IMR-90 (cell line): ENCODE results near the gene USP35. TPM values are rescaled to one million over a fixed set of nuclear protein-coding genes. Genes with fewer than 3 reads are reported as not detected.

Source experiments
- ATAC-seq: fragments of 200-7000 bp; cut with Tn5 transposase; 2 replicates; pipeline ENCODE4 v1.9.1; 2020; ENCODE audit warnings: low read depth, mild to moderate bottlenecking, moderate library complexity
- BruUV-seq: library from RNA; stranded (reverse); fragments of 400-500 nt; replicated peaks from 2 replicates; lab custom pipeline; 2021; lab: Mats Ljungman, UMichigan
- CTCF ChIA-PET: fragments of 300-600 bp; formaldehyde crosslinking; extraction: SDS; loops from one replicate; lab custom pipeline; 2021; ENCODE audit warnings: antibody characterized with exemption; lab: Yijun Ruan, JAX
- POLR2A ChIA-PET: fragments of 300-600 bp; sonication (Branson Sonifier 250); formaldehyde crosslinking; loops from one replicate; lab custom pipeline; 2022; ENCODE audit warnings: antibody characterized with exemption; ENCODE audit not compliant: unreplicated experiment; lab: Charles Lee
- DNase-seq: peaks from one replicate; pipeline ENCODE4 v3.0.0; 2013
- H2AFZ ChIP-seq: replicated peaks from 2 replicates; pipeline ENCODE3; 2013; ENCODE audit warnings: low read length, mild to moderate bottlenecking; ENCODE audit not compliant: poor library complexity
- H2AK5ac ChIP-seq: 2 replicates; pipeline ENCODE4 v1.6.1; 2013; ENCODE audit warnings: low read depth, low read length, inconsistent platforms
- H2AK9ac ChIP-seq: replicated peaks from 2 replicates; pipeline ENCODE3; 2013; ENCODE audit warnings: mild to moderate bottlenecking, low read depth, low read length, moderate library complexity; ENCODE audit not compliant: poor library complexity
- H2BK120ac ChIP-seq: 2 replicates; pipeline ENCODE4 v1.6.1; 2013; ENCODE audit warnings: low read depth, low read length, inconsistent platforms
- H2BK15ac ChIP-seq: 3 replicates; pipeline ENCODE4 v1.6.1; 2013; ENCODE audit warnings: low read depth, low read length, inconsistent platforms
- H2BK20ac ChIP-seq: 2 replicates; pipeline ENCODE4 v1.6.1; 2013; ENCODE audit warnings: low read depth, mild to moderate bottlenecking, inconsistent platforms, low read length, moderate library complexity
- H2BK5ac ChIP-seq: 2 replicates; pipeline ENCODE4 v1.6.1; 2013; ENCODE audit warnings: mild to moderate bottlenecking, low read depth, low read length, inconsistent platforms; ENCODE audit not compliant: poor library complexity, severe bottlenecking
- H3K14ac ChIP-seq: replicated peaks from 2 replicates; pipeline ENCODE4 v1.6.1; 2013; ENCODE audit warnings: low read depth, low read length, inconsistent platforms
- H3K18ac ChIP-seq: 2 replicates; pipeline ENCODE4 v1.6.1; 2013; ENCODE audit warnings: low read depth, low read length, control low read depth
- H3K23ac ChIP-seq: 2 replicates; pipeline ENCODE4 v1.6.1; 2013; ENCODE audit warnings: low read depth, low read length, inconsistent platforms
- H3K27ac ChIP-seq: 2 replicates; pipeline ENCODE4 v1.5.1; 2013; ENCODE audit warnings: mild to moderate bottlenecking, control low read depth, low read length; ENCODE audit not compliant: insufficient read depth
- H3K27me3 ChIP-seq: 2 replicates; pipeline ENCODE4 v1.6.1; 2013; ENCODE audit warnings: low read length; ENCODE audit not compliant: control insufficient read depth, insufficient read depth
- H3K36me3 ChIP-seq: 2 replicates; pipeline ENCODE4 v1.6.1; 2013; ENCODE audit warnings: low read length, mixed read lengths; ENCODE audit not compliant: control insufficient read depth, insufficient read depth
- H3K4ac ChIP-seq: 2 replicates; pipeline ENCODE4 v1.6.1; 2013; ENCODE audit warnings: low read depth, low read length, inconsistent platforms
- H3K4me1 ChIP-seq: 2 replicates; pipeline ENCODE4 v1.6.1; 2013; ENCODE audit warnings: low read length, mixed read lengths; ENCODE audit not compliant: control insufficient read depth, insufficient read depth
- H3K4me2 ChIP-seq: 2 replicates; pipeline ENCODE4 v1.6.1; 2013; ENCODE audit warnings: low read depth, mild to moderate bottlenecking, control low read depth, low read length, moderate library complexity
- H3K4me3 ChIP-seq: 2 replicates; pipeline ENCODE4 v1.5.1; 2013; ENCODE audit warnings: low read depth, mild to moderate bottlenecking, control low read depth, low read length, moderate library complexity; ENCODE audit not compliant: insufficient read depth
- H3K56ac ChIP-seq: 2 replicates; pipeline ENCODE4 v1.6.1; 2013; ENCODE audit warnings: low read length, inconsistent platforms; ENCODE audit not compliant: insufficient read depth; ENCODE audit errors: extremely low read depth
- H3K79me1 ChIP-seq, 2 experiments: 2 replicates each; pipeline ENCODE4 v1.6.1; 2013; ENCODE audit warnings: low read length in 2 of 2, inconsistent platforms in 1 of 2, low read depth in 1 of 2
- H3K9ac ChIP-seq: 2 replicates; pipeline ENCODE4 v1.6.1; 2013; ENCODE audit warnings: low read depth, low read length, control low read depth
- H3K9me1 ChIP-seq: 2 replicates; pipeline ENCODE4 v1.6.1; 2013; ENCODE audit warnings: low read length, inconsistent platforms; ENCODE audit not compliant: insufficient read depth
- H3K9me3 ChIP-seq: 2 replicates; pipeline ENCODE4 v1.6.1; 2013; ENCODE audit warnings: low read length; ENCODE audit not compliant: control insufficient read depth, insufficient read depth
- H4K20me1 ChIP-seq: 2 replicates; pipeline ENCODE4 v1.6.1; 2013; ENCODE audit warnings: low read length, inconsistent platforms; ENCODE audit not compliant: insufficient read depth
- H4K5ac ChIP-seq: 2 replicates; pipeline ENCODE4 v1.6.1; 2013; ENCODE audit warnings: mild to moderate bottlenecking, low read depth, low read length, control low read depth
- H4K8ac ChIP-seq, 2 experiments: 2 replicates each; pipeline ENCODE4 v1.6.1; 2013; ENCODE audit warnings: low read depth in 2 of 2, low read length in 2 of 2, control low read depth in 1 of 2, inconsistent platforms in 1 of 2
- H4K91ac ChIP-seq: 2 replicates; pipeline ENCODE4 v1.6.1; 2013; ENCODE audit warnings: low read depth, low read length, inconsistent platforms; ENCODE audit not compliant: insufficient read depth
- CHD1 ChIP-seq: IDR thresholded peaks from 2 replicates; pipeline ENCODE4 v1.6.1; 2012; ENCODE audit warnings: low read depth, low read length, improper control_type of control experiment
- FOS ChIP-seq: fragments of 150-350 bp; IDR thresholded peaks from 2 replicates; pipeline ENCODE4 v1.6.1; 2016; ENCODE audit warnings: low read depth, low read length
- RCOR1 ChIP-seq: IDR thresholded peaks from 2 replicates; pipeline ENCODE4 v1.6.1; 2012; ENCODE audit warnings: mild to moderate bottlenecking, low read length, improper control_type of control experiment; ENCODE audit not compliant: insufficient replicate concordance
- SMC3 ChIP-seq: fragments of 150-350 bp; IDR thresholded peaks from 2 replicates; pipeline ENCODE4 v1.6.1; 2016; ENCODE audit warnings: low read depth, mild to moderate bottlenecking, antibody characterized with exemption, low read length, moderate library complexity
- USF2 ChIP-seq: fragments of 150-350 bp; IDR thresholded peaks from 2 replicates; pipeline ENCODE4 v1.6.1; 2017; ENCODE audit warnings: mild to moderate bottlenecking, antibody characterized with exemption, low read length, low read depth
- WGBS, 2 experiments: methylation state at CpG; one replicate each; pipeline versions ENCODE4 v1.1.5 to v1.1.7; 2013; ENCODE audit warnings: missing lambda C conversion rate in 2 of 2; ENCODE audit not compliant: insufficient read length in 1 of 2; ENCODE audit errors: extremely low coverage in 2 of 2; 5-methylcytosine and 5-hydroxymethylcytosine counted together
- dilution Hi-C: fragments of 300-500 bp; cut with HindIII; formaldehyde crosslinking; loops from one replicate; pipeline ENCODE4 v1.14.3; 2018; ENCODE audit warnings: low sequenced_read_pairs; ENCODE audit not compliant: unreplicated experiment
- in situ Hi-C: fragments of 300-500 bp; cut with MboI; formaldehyde crosslinking; loops from 3 replicates; pipeline ENCODE4 v1.14.3; 2019; ENCODE audit warnings: low sequenced_read_pairs, inconsistent platforms, mixed read lengths
- intact Hi-C: fragments of 100-400 bp; cut with micrococcal nuclease; formaldehyde crosslinking; loops from 2 replicates; pipeline ENCODE4 v1.10.0; 2022
- polyA plus RNA-seq, 3 experiments: library from polyadenylated mRNA; depleted of rRNA; stranded (reverse); fragments of >200 nt; gene quantifications; 2 replicates each; pipeline ENCODE4 v1.2.3, GENCODE V29; 2012; ENCODE audit warnings: low replicate concordance in 1 of 3
- total RNA-seq: library from RNA; depleted of rRNA; stranded (reverse); fragments of >200 nt; gene quantifications from 2 replicates; pipeline ENCODE4 v1.2.3, GENCODE V29; 2012

USP35 gene
- total and polyA plus RNA-seq, 2 of the 4 experiments (the other 2 are of a cell fraction) = 2.7 to 11.3 TPM

GRCh38 chr11:78254268-78254667 is 65.5 kb downstream of the USP35 start:
- Histone ChIP-seq H3K4me3 (no peak overlapping the region), H4K20me1 (no peaks in the 10 kb centered on the region), H3K79me1 (peaks cover 5 to 8% of the 10 kb centered on the region in 2 experiments; a peak in 3 of 4 replicates), H3K27me3 (no peaks in the 10 kb centered on the region), H3K9ac (no peak overlapping the region), H2AFZ (no peak overlapping the region), H2BK120ac (no peak overlapping the region), H3K14ac (no peak overlapping the region), H4K5ac (no peak overlapping the region), H3K4me2 (no peak overlapping the region), H2AK9ac (no peak overlapping the region), H3K23ac (no peak overlapping the region), H3K4me1 (peaks cover 2% of the 10 kb centered on the region; the same call in 1 of the 2 replicates), H2BK20ac (no peak overlapping the region), H3K4ac (no peak overlapping the region), H4K8ac (no peak overlapping the region), H2BK15ac (no peak overlapping the region), H4K91ac (no peak overlapping the region), H3K56ac (no peak overlapping the region), H3K36me3 (peaks cover 3% of the 10 kb centered on the region; the same call in 1 of the 2 replicates), H2AK5ac (no peak overlapping the region), H3K9me1 (peaks cover 7% of the 10 kb centered on the region; the same call in 1 of the 2 replicates), H3K9me3 (no peaks in the 10 kb centered on the region), H3K18ac (no peak overlapping the region), H3K27ac (no peak overlapping the region), H2BK5ac (no peak overlapping the region)
- DNase-seq (no peak), ATAC-seq (no peak)
- ChIA-PET CTCF (no interaction called here), POLR2A (no interaction called here)
- no TSS peak for BruUV-seq
- dilution Hi-C loops = no loop called here
- intact Hi-C loops = no loop called here
- WGBS, 2 experiments = no CpG with 5 or more reads among the region's 4 CpGs
- no peak for TF ChIP-seq SMC3
- no peak for TF ChIP-seq CHD1
- TF ChIP-seq FOS = no peak
- TF ChIP-seq RCOR1 = no peak
- no peak for TF ChIP-seq USF2
- in situ Hi-C loops = no loop called here
